Common myeloid progenitor, CD34-positive (primary cell): ENCODE measurements around the gene UQCRC1.

Experiments
- CTCF ChIA-PET: fragments of 350-600 bp; sonication (Branson Sonifier 250); formaldehyde crosslinking; loops from one replicate; lab custom pipeline; 2021; ENCODE audit warnings: antibody characterized with exemption; lab: Charles Lee
- POLR2A ChIA-PET: fragments of 350-600 bp; sonication (Branson Sonifier 250); formaldehyde crosslinking; loops from one replicate; lab custom pipeline; 2021; ENCODE audit warnings: antibody characterized with exemption; lab: Charles Lee
- DNase-seq, 3 donors: peaks; one replicate each; pipeline versions ENCODE4 v3.0.0 to v3.0.0-alpha.2; 2013
- H3K27ac ChIP-seq, 2 experiments: 1 replicate in 1 of 2; 2 replicates in 1 of 2; pipeline ENCODE4 v1.7.0; 2013; ENCODE audit warnings: inconsistent platforms in 2 of 2, low read length in 2 of 2, mild to moderate bottlenecking in 2 of 2, low read depth in 1 of 2, moderate library complexity in 1 of 2; ENCODE audit not compliant: severe bottlenecking in 2 of 2, insufficient read depth in 1 of 2, poor library complexity in 1 of 2
- H3K27me3 ChIP-seq, 5 experiments: replicated peaks in 2 of 5; 1 replicate in 3 of 5; 2 replicates in 2 of 5; pipeline versions ENCODE4 v1.6.1 to v1.7.0; 2013; ENCODE audit warnings: low read length in 4 of 5, mild to moderate bottlenecking in 2 of 5, moderate library complexity in 2 of 5, inconsistent platforms in 1 of 5; ENCODE audit not compliant: insufficient read depth in 5 of 5, control insufficient read depth in 4 of 5
- H3K36me3 ChIP-seq, 4 experiments: 1 replicate in 2 of 4; 2 replicates in 2 of 4; pipeline versions ENCODE4 v1.6.1 to v1.7.0; 2013; ENCODE audit warnings: low read length in 3 of 4, control low read depth in 1 of 4, mild to moderate bottlenecking in 1 of 4; ENCODE audit not compliant: control insufficient read depth in 4 of 4, insufficient read depth in 4 of 4
- H3K4me1 ChIP-seq, 4 experiments: 1 replicate in 3 of 4; 2 replicates in 1 of 4; pipeline versions ENCODE4 v1.6.1 to v1.7.1; 2013; ENCODE audit warnings: low read length in 3 of 4, mild to moderate bottlenecking in 3 of 4, control low read depth in 1 of 4, inconsistent platforms in 1 of 4, moderate library complexity in 1 of 4; ENCODE audit not compliant: control insufficient read depth in 4 of 4, insufficient read depth in 4 of 4; ENCODE audit errors: control extremely low read depth in 1 of 4
- H3K4me3 ChIP-seq, 7 experiments: 1 replicate in 4 of 7; 2 replicates in 3 of 7; pipeline versions ENCODE4 v1.5.1 to v1.7.0; 2013; ENCODE audit warnings: mild to moderate bottlenecking in 7 of 7, low read length in 6 of 7, moderate library complexity in 6 of 7, inconsistent platforms in 2 of 7, low read depth in 2 of 7, control low read depth in 1 of 7; ENCODE audit not compliant: insufficient read depth in 4 of 7, control insufficient read depth in 1 of 7; ENCODE audit errors: extremely low read depth in 1 of 7
- H3K9me3 ChIP-seq, 5 experiments: 1 replicate in 4 of 5; 2 replicates in 1 of 5; pipeline versions ENCODE4 v1.6.1 to v1.7.1; 2013; ENCODE audit warnings: low read length in 4 of 5, mild to moderate bottlenecking in 2 of 5, inconsistent platforms in 1 of 5, low read depth in 1 of 5, moderate library complexity in 1 of 5; ENCODE audit not compliant: control insufficient read depth in 4 of 5, insufficient read depth in 2 of 5; ENCODE audit errors: control extremely low read depth in 1 of 5
- WGBS: methylation state at CpG from one replicate; pipeline ENCODE4 v1.1.5; 2013; ENCODE audit not compliant: insufficient coverage; 5-methylcytosine and 5-hydroxymethylcytosine counted together

Gene UQCRC1

DNA sequence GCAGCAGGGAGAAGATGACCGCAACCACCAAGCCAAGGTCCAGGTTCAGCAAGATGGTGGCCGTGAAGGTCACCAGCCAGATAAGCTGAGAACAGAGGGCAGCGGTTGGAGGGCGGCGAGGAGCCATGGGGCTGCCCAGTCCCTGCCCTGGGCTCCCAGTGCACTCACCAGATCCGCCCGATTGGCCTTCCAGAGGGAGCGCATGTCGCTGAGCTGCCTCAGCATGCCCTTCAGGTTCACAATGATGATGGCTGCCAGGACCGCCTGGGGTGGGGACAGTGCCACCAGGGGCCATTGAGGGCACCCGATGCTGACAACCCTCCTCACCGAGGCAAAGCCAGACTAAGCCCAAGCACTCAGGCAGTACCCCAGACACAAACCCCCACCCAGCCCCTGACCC lies 20.4 kb upstream of the UQCRC1 start:
- H3K4me3 ChIP-seq = no peak overlapping the region
- no peaks in the 10 kb centered on the region for H3K27me3 ChIP-seq
- CTCF ChIA-PET = no interaction called here
- no peak overlapping the region for H3K27ac ChIP-seq
- DNase-seq = no peak
- peaks cover 3 to 79% (median 20%) of the 10 kb centered on the region in 4 experiments for H3K36me3 ChIP-seq
- WGBS = 98% methylated on average over 12 of the region's 12 CpGs
- POLR2A ChIA-PET = no interaction called here
- H3K9me3 ChIP-seq = no peaks in the 10 kb centered on the region
- peaks cover 0 to 12% (median 6%) of the 10 kb centered on the region in 4 experiments for H3K4me1 ChIP-seq

DNA sequence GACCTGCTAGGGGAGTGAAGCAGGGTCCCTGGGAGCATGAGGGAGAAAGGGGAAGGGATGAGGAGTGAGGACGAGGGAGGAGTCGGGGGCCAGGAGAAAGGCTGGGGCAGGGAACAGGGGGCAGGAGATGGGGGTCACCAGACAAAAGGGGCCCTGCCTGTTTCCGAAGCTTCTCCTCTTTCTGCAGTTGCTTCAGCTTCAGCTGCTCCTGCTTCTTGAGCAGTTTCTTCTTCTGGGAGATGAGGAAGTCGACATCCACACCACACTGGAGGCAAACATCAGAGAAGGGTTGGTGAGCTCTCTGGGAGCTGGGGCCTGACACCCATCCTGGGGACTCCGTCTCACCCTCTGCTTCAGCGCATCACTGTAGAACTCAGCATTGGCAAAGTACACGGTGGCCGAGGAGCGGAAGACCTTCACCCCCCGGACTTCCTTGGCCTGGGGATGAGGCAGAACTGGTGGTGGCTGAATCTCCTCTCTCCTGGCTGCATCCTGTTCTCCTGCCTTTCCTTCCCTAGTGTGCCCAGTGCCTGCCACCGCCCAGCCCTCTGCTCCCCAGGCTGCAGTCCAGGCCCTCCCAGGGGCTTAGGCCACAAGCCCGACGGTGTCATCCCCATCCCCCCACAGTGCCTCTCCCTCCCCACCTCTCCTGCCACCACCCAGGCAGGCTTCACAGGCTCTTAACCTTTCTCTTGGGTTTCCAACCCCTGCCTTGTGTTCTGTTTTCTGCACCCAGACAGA lies 19.0 kb upstream of the UQCRC1 start:
- Histone ChIP-seq H3K4me1 (peaks cover 0 to 3% (median 0%) of the 10 kb centered on the region in 4 experiments), H3K9me3 (no peaks in the 10 kb centered on the region), H3K4me3 (no peak overlapping the region), H3K36me3 (peaks cover 3 to 79% (median 20%) of the 10 kb centered on the region in 4 experiments), H3K27me3 (no peaks in the 10 kb centered on the region), H3K27ac (no peak overlapping the region)
- no peak for DNase-seq
- WGBS = 93% methylated on average over 13 of the region's 13 CpGs
- ChIA-PET CTCF (no interaction called here), POLR2A (no interaction called here)

DNA sequence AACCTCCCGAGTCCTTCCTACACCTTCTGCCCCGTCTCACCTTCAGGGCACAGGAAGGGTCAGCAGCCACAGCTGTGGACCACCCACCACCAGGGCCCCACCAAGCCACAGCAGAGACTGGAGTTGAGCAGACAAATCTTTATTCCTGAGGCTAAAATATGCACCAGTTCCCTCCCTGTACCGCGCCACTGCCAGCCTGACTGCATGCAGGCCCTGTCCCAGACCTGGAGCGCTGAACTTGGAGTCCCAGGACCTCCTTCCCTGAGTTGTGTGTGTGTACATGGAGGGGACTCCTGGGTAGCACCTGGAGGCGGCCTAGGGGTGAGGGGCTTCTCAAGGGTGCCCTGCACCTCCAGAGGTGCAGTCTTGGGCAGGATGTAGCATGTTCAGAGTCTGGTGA lies 16.2 kb upstream of the UQCRC1 start:
- H3K36me3 ChIP-seq = peaks cover 2 to 53% (median 14%) of the 10 kb centered on the region in 4 experiments
- ChIA-PET CTCF (interaction anchor here (0.6 to 2.1 kb wide), 3 partner anchors 10 kb away, joined by 3 to 11 read pairs (median 3); partner anchors contain the start of gene SLC26A6), POLR2A (no interaction called here)
- H3K4me3 ChIP-seq = no peak overlapping the region
- 100% methylated on average over 3 of the region's 6 CpGs for WGBS
- peaks cover 0 to 3% (median 0%) of the 10 kb centered on the region in 4 experiments for H3K4me1 ChIP-seq
- DNase-seq = no peak
- H3K9me3 ChIP-seq = no peaks in the 10 kb centered on the region
- H3K27me3 ChIP-seq = no peaks in the 10 kb centered on the region
- no peak overlapping the region for H3K27ac ChIP-seq

DNA sequence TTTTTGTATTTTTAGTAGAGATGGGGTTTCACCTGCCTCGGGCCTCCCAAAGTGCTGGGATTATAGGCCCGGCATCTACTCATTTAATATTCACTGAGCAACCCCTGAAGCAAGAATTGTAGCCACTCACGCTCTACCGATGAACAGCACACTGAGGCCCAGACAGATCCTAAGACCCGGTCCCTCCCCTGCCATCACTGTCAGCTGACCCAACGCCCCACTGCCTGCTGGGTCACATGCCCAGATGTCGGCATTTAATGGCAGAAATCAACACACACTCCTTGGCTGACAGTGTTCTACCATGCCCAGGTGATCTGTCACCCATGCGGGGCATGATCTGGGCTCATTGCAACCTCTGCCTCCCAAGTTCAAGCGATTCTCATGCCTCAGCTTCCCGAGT lies 15.3 kb upstream of the UQCRC1 start:
- no peaks in the 10 kb centered on the region for H3K9me3 ChIP-seq
- POLR2A ChIA-PET = no interaction called here
- no peaks in the 10 kb centered on the region for H3K27me3 ChIP-seq
- DNase-seq = no peak
- H3K36me3 ChIP-seq = peaks cover 0 to 45% (median 12%) of the 10 kb centered on the region in 4 experiments
- H3K4me3 ChIP-seq = no peak overlapping the region
- CTCF ChIA-PET = interaction anchor here (1.3 to 2.1 kb wide), 2 partner anchors 10 to 11 kb away, joined by 3 to 11 read pairs; partner anchors contain the start of gene SLC26A6
- no peak overlapping the region for H3K27ac ChIP-seq
- peaks cover 0 to 3% (median 0%) of the 10 kb centered on the region in 4 experiments for H3K4me1 ChIP-seq
- WGBS = 96% methylated on average over 9 of the region's 10 CpGs

DNA sequence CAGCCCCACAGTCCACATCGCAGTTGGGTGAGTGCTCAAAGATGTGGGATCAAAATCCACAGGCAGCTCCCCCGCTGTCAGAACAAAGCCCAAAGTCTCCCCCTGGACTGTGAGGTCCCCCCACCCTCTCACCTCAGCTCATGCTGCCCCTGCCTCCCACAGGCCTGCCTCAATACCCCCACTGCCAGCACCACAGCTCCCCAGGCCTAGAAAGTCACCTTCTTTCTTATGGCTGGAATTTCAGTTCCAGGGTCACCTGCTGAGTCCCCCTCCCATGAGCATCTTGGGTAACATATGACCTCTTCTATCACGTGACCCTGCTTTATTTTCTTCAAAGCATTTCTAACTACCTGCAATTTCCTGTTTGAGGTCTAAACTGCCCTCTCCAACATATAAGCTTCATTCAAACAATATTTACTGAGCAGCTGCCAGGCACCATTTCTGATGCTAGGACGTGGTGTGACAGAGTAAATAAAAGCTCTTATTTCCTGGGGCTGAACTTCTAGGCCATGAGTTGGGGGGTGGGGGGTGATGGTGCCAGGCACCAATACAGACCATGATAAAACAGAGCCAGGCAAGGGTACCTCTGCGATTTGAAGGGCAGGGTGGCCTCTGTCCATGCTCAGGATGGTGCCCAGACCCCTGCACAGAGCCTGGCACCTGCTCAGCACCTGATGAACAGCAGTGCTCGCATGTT lies 14.6 kb upstream of the UQCRC1 start:
- WGBS = 79% methylated on average over 4 of the region's 6 CpGs
- Histone ChIP-seq H3K9me3 (peaks cover 0 to 2% (median 0%) of the 10 kb centered on the region in 5 experiments), H3K36me3 (peaks cover 0 to 37% (median 12%) of the 10 kb centered on the region in 4 experiments), H3K27ac (no peak overlapping the region), H3K27me3 (no peaks in the 10 kb centered on the region), H3K4me1 (peaks cover 0 to 3% (median 0%) of the 10 kb centered on the region in 4 experiments), H3K4me3 (no peak overlapping the region)
- CTCF ChIA-PET = interaction anchor here (1.3 to 2.1 kb wide), 4 partner anchors 9 to 45 kb away, joined by 3 to 11 read pairs (median 4); partner anchors contain the start of gene SLC26A6
- POLR2A ChIA-PET = no interaction called here
- no peak for DNase-seq

DNA sequence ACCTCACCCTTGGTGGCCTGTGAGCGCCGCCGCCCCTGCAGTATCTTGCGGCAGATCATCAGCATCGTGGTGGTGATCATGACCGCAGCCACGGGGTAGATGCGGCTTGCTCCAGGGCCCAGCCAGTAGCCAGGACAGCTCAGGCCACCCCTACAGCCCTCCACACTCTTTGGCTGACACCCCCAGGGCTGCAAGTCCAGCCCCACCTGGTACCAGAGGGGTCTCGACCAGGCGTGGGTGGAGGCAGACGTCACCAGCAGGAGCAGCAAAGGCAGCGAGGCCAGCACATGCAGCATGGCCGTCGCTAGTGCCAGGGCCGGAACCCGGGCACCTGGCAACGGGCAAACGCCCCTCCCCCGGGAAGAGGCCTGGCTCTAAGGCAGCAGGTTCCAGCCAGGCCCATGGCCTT lies 12.0 kb upstream of the UQCRC1 start, which contains the start of gene TMEM89:
Gene TMEM89 (minus strand): TSS at position 309 of the 409 bp plus-strand sequence. CDS start 13 bp downstream, at position 296.
- H3K9me3 ChIP-seq = peaks cover 5 to 18% (median 14%) of the 10 kb centered on the region in 5 experiments
- ChIA-PET POLR2A (no interaction called here), CTCF (interaction anchor here (0.7 to 1.7 kb wide), 4 partner anchors 11 to 180 kb away, joined by 3 to 4 read pairs (median 3); partner anchors contain the start of gene SLC26A6)
- H3K36me3 ChIP-seq = peaks cover 0 to 13% (median 3%) of the 10 kb centered on the region in 4 experiments
- WGBS = 99% methylated on average over 19 of the region's 19 CpGs
- no peak for DNase-seq
- H3K4me3 ChIP-seq = no peak within 1 kb of the TSS
- H3K4me1 ChIP-seq = peaks cover 0 to 3% (median 0%) of the 10 kb centered on the region in 4 experiments
- no peaks in the 10 kb centered on the region for H3K27me3 ChIP-seq
- no peak within 1 kb of the TSS for H3K27ac ChIP-seq
